HCT116 (cell line): ENCODE measurements around the gene SLC25A42. TPM values are rescaled to one million over a fixed set of nuclear protein-coding genes. Genes with fewer than 3 reads are reported as not detected.

ENCODE experiments used
- ATAC-seq: fragments of 200-7000 bp; cut with Tn5 transposase; 2 replicates; pipeline ENCODE4 v1.9.1; 2020; ENCODE audit warnings: mild to moderate bottlenecking, moderate library complexity
- BruUV-seq: library from RNA; stranded (reverse); fragments of 400-500 nt; replicated peaks from 2 replicates; lab custom pipeline; 2021; lab: Mats Ljungman, UMichigan
- CTCF ChIA-PET: fragments of 300-600 bp; sonication (Branson Sonifier 250); formaldehyde crosslinking; loops from one replicate; lab custom pipeline; 2021; ENCODE audit warnings: antibody characterized with exemption; lab: Charles Lee
- POLR2A ChIA-PET: fragments of 300-600, 350-600 bp; sonication (Branson Sonifier 250); formaldehyde crosslinking; loops from one replicate; lab custom pipeline; 2021; ENCODE audit warnings: antibody characterized with exemption; lab: Charles Lee
- RAD21 ChIA-PET, 2 experiments: fragments of 300-600 bp; sonication (Branson Sonifier 250); formaldehyde crosslinking; loops; one replicate each; lab custom pipeline; 2023; ENCODE audit warnings: low total read pairs in 2 of 2; ENCODE audit not compliant: uncharacterized antibody in 2 of 2, unreplicated experiment in 2 of 2, low non-redundant PET in 1 of 2; lab: Charles Lee
- DNase-seq: peaks from one replicate; pipeline ENCODE4 v3.0.0-alpha.2; 2010; ENCODE audit warnings: low read depth, low spot score
- H2AFZ ChIP-seq: fragments of 200-600 bp; shearing (Covaris generic), sonication (generic); 2 replicates; pipeline ENCODE4 v1.6.1; 2017; ENCODE audit warnings: low read depth, mixed run types, mixed read lengths, antibody characterized with exemption, low read length; ENCODE audit not compliant: poor library complexity, severe bottlenecking
- H3K27ac ChIP-seq: 2 replicates; pipeline ENCODE4 v1.5.1; 2012; ENCODE audit warnings: low read depth, low read length
- H3K27me3 ChIP-seq: fragments of 200-600 bp; sonication (generic); 2 replicates; pipeline ENCODE4 v1.6.1; 2016; ENCODE audit warnings: mixed run types, low read length, mixed read lengths; ENCODE audit not compliant: insufficient read depth
- H3K36me3 ChIP-seq, 2 experiments: fragments of 200-500 bp in 1 of 2; fragments of 200-600 bp in 1 of 2; sonication (Bioruptor generic) in 1 of 2; sonication (generic) in 1 of 2; 2 replicates each; pipeline versions ENCODE4 v1.5.1 to v1.6.1; 2014 to 2016; ENCODE audit warnings: low read length in 2 of 2, inconsistent platforms in 1 of 2, mixed read lengths in 1 of 2, mixed run types in 1 of 2; ENCODE audit not compliant: insufficient read depth in 2 of 2, control insufficient read depth in 1 of 2
- H3K4me1 ChIP-seq, 2 experiments: fragments of 200-600 bp in 1 of 2; sonication (generic) in 1 of 2; 2 replicates each; pipeline versions ENCODE4 v1.5.1 to v1.6.1; 2012 to 2017; ENCODE audit warnings: low read length in 2 of 2, inconsistent platforms in 1 of 2, mild to moderate bottlenecking in 1 of 2, mixed read lengths in 1 of 2, mixed run types in 1 of 2, moderate library complexity in 1 of 2; ENCODE audit not compliant: insufficient read depth in 2 of 2, control insufficient read depth in 1 of 2
- H3K4me2 ChIP-seq: fragments of 200-600 bp; sonication (generic); 2 replicates; pipeline ENCODE4 v1.6.1; 2017; ENCODE audit warnings: mixed run types, low read length, mixed read lengths
- H3K4me3 ChIP-seq, 2 experiments: fragments of 200-600 bp in 1 of 2; sonication (generic) in 1 of 2; replicated peaks in 1 of 2; 2 replicates each; pipeline ENCODE4 v1.5.1; 2011 to 2016; ENCODE audit warnings: low read length in 2 of 2, control low read depth in 1 of 2, low read depth in 1 of 2, mild to moderate bottlenecking in 1 of 2, mixed read lengths in 1 of 2, mixed run types in 1 of 2
- H3K79me2 ChIP-seq: fragments of 200-600 bp; sonication (generic); 2 replicates; pipeline ENCODE4 v1.6.1; 2017; ENCODE audit warnings: mild to moderate bottlenecking, mixed run types, low read length, moderate library complexity, mixed read lengths; ENCODE audit not compliant: insufficient read depth
- H3K9ac ChIP-seq: fragments of 200-600 bp; sonication (generic); 2 replicates; pipeline ENCODE4 v1.6.1; 2016; ENCODE audit warnings: low read length, mixed read lengths
- H3K9me2 ChIP-seq: fragments of 200-600 bp; sonication (generic), shearing (Covaris generic); 2 replicates; pipeline ENCODE4 v1.6.1; 2017; ENCODE audit warnings: mixed run types, mild to moderate bottlenecking, moderate library complexity; ENCODE audit not compliant: insufficient read depth
- H3K9me3 ChIP-seq, 2 experiments: fragments of 200-500 bp in 1 of 2; fragments of 200-600 bp in 1 of 2; sonication (Bioruptor generic) in 1 of 2; sonication (generic) in 1 of 2; 2 replicates each; pipeline ENCODE4 v1.6.1; 2014 to 2017; ENCODE audit warnings: low read length in 2 of 2, mixed read lengths in 2 of 2, inconsistent platforms in 1 of 2, low read depth in 1 of 2, mild to moderate bottlenecking in 1 of 2, mixed run types in 1 of 2, moderate library complexity in 1 of 2; ENCODE audit not compliant: control insufficient read depth in 1 of 2, insufficient read depth in 1 of 2
- H4K20me1 ChIP-seq: fragments of 200-600 bp; sonication (generic), shearing (Covaris generic); 2 replicates; pipeline ENCODE4 v1.6.1; 2017; ENCODE audit warnings: mixed run types, mild to moderate bottlenecking, moderate library complexity; ENCODE audit not compliant: insufficient read depth
- EZH2 ChIP-seq: fragments of 200-600 bp; sonication (generic); IDR thresholded peaks from 2 replicates; pipeline ENCODE4 v1.6.1; 2017; ENCODE audit warnings: antibody characterized with exemption, mixed run types
- JUND ChIP-seq: IDR thresholded peaks from 2 replicates; pipeline ENCODE4 v1.6.1; 2012
- POLR2AphosphoS5 ChIP-seq: IDR thresholded peaks from 2 replicates; pipeline ENCODE4 v1.6.1; 2011; ENCODE audit warnings: mild to moderate bottlenecking, low read depth, low read length, moderate library complexity
- RAD21 ChIP-seq: IDR thresholded peaks from 2 replicates; pipeline ENCODE4 v1.6.1; 2012; ENCODE audit warnings: low read depth, mild to moderate bottlenecking
- REST ChIP-seq: IDR thresholded peaks from 2 replicates; pipeline ENCODE4 v1.6.1; 2012; ENCODE audit warnings: low read depth
- SP1 ChIP-seq: IDR thresholded peaks from 2 replicates; pipeline ENCODE4 v1.6.1; 2012; ENCODE audit warnings: low read depth
- TCF7L2 ChIP-seq: IDR thresholded peaks from 2 replicates; pipeline ENCODE4 v1.7.0; 2011; ENCODE audit warnings: borderline replicate concordance, inconsistent platforms; ENCODE audit not compliant: insufficient read depth, insufficient read length; ENCODE audit errors: extremely low read depth
- ZBTB33 ChIP-seq: IDR thresholded peaks from 2 replicates; pipeline ENCODE4 v1.6.1; 2011; ENCODE audit warnings: mild to moderate bottlenecking, low read length, moderate library complexity; ENCODE audit not compliant: insufficient replicate concordance; ENCODE audit errors: extremely low read depth
- ZFX ChIP-seq: fragments of 450-650 bp; IDR thresholded peaks from 2 replicates; pipeline ENCODE4 v1.6.1; 2017
- intact Hi-C: fragments of 100-400 bp; cut with micrococcal nuclease; formaldehyde crosslinking; loops from 2 replicates; pipeline ENCODE4 v1.10.0; 2022
- total RNA-seq: library from RNA; stranded (reverse); gene quantifications from one replicate; pipeline ENCODE4 v1.2.1, GENCODE V29; 2021; ENCODE audit not compliant: unreplicated experiment
- TF ChIP-seq, protein P1 (sequence below), 3 experiments: fragments of 200-600 bp in 1 of 3; sonication (generic) in 1 of 3; IDR thresholded peaks in 2 of 3; conservative IDR thresholded peaks in 1 of 3; 2 replicates each; pipeline ENCODE4 v1.5.1; 2012 to 2017; ENCODE audit warnings: low read depth in 2 of 3, low read length in 2 of 3, antibody characterized with exemption in 1 of 3, borderline replicate concordance in 1 of 3, control low read depth in 1 of 3, mild to moderate bottlenecking in 1 of 3, mixed read lengths in 1 of 3, mixed run types in 1 of 3, moderate library complexity in 1 of 3; ENCODE audit not compliant: insufficient read depth in 1 of 3

SLC25A42 gene
- total RNA-seq, 1 experiment from 2014 or later = 10.2 TPM

- H3K9me3 ChIP-seq = no peaks in the 10 kb centered on the region
- CTCF ChIA-PET = no interaction called here
- ATAC-seq (no peak), DNase-seq (no peak)
- H3K4me3 ChIP-seq = no peak overlapping the region
- H3K4me1 ChIP-seq = no peaks in the 10 kb centered on the region
- no peaks in the 10 kb centered on the region for H4K20me1 ChIP-seq
- H3K27me3 ChIP-seq = no peaks in the 10 kb centered on the region
- BruUV-seq = no TSS peak
- H3K27ac ChIP-seq = no peak overlapping the region
- POLR2A ChIA-PET = no interaction called here
- TF ChIP-seq, protein P1, sequence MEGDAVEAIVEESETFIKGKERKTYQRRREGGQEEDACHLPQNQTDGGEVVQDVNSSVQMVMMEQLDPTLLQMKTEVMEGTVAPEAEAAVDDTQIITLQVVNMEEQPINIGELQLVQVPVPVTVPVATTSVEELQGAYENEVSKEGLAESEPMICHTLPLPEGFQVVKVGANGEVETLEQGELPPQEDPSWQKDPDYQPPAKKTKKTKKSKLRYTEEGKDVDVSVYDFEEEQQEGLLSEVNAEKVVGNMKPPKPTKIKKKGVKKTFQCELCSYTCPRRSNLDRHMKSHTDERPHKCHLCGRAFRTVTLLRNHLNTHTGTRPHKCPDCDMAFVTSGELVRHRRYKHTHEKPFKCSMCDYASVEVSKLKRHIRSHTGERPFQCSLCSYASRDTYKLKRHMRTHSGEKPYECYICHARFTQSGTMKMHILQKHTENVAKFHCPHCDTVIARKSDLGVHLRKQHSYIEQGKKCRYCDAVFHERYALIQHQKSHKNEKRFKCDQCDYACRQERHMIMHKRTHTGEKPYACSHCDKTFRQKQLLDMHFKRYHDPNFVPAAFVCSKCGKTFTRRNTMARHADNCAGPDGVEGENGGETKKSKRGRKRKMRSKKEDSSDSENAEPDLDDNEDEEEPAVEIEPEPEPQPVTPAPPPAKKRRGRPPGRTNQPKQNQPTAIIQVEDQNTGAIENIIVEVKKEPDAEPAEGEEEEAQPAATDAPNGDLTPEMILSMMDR (IDR thresholded peaks at IDR 0.05 in 2 of 3, conservative IDR thresholded peaks at IDR 0.05 in 1 of 3; ENCODE audit: borderline replicate concordance in 1 of 3, insufficient read depth in 1 of 3, low read depth in 2 of 3, low read length in 2 of 3) = no peak
- no peak for TF ChIP-seq TCF7L2
- TF ChIP-seq JUND = no peak
- TF ChIP-seq SP1 = no peak
- TF ChIP-seq POLR2AphosphoS5 = no peak
- no peak for TF ChIP-seq ZBTB33
- TF ChIP-seq RAD21 = no peak
- TF ChIP-seq EZH2 = no peak
- no peak for TF ChIP-seq REST
- TF ChIP-seq ZFX = no peak
- H2AFZ ChIP-seq = no peak overlapping the region
- H3K9ac ChIP-seq = no peak overlapping the region
- intact Hi-C loops = no loop called here
- H3K9me2 ChIP-seq = no peaks in the 10 kb centered on the region
- H3K4me2 ChIP-seq = no peak overlapping the region
- RAD21 ChIA-PET = no interaction called here
- no peaks in the 10 kb centered on the region for H3K79me2 ChIP-seq
- no peaks in the 10 kb centered on the region; a peak in 2 of 4 replicates for H3K36me3 ChIP-seq
Observed at GRCh38 chr19:19151418-19151817, 87.6 kb downstream of the SLC25A42 start.
